CD4-positive, alpha-beta T cell treated with Interleukin-6 at 100 ng/mL for 8 hours (primary cell): ENCODE data around the gene TENM3.

Source experiments
- DNase-seq: peaks from one replicate; pipeline ENCODE4 v3.0.0-alpha.2; 2020; ENCODE audit warnings: mixed read lengths, low spot score

TENM3 gene

GRCh38 chr4:182400790-182401189, 157.6 kb downstream of the TENM3 start:
- no peak for DNase-seq

DNA sequence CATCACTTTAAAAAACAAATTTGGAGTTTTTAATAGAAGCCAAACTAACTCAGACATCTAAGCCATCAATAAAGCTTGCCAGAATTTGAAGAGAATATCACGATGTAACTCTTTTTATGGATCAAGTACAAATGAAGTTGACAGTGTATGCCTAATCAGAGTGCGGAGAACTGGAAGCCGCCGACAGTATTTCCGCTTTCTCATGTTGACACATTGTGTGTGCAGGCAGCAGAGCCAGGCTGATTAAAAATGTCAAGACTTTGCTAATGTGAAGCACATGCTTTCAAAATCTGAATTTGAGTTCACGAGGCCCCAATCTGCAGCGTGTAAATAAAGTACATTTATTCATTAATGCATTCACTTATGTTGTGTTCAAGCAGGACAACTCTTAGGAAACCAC, 161.2 kb downstream of the TENM3 start:
- DNase-seq: no peak

- no peak for DNase-seq
Observed at GRCh38 chr4:182405087-182405486, 161.9 kb downstream of the TENM3 start.

DNA sequence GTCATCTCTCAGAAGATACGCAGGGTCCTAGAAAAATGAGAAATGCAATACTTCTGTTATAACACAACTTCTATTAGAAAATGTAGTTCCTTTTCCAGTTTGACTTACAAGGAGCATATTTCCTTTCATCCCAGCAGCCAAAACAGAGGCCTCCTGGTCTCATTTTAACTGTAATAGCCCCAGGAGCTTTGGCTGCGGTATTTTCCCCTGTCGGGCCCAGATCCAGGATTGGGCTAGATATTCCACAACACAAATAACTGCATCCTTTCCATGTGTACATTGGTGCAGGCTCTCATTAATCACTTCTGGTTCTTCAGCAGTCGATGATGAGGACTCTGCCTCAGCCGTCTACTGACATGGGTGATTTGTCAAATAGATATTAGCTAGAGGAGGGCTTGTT, 166.1 kb downstream of the TENM3 start:
- no peak for DNase-seq

GRCh38 chr4:182411391-182411790, 168.2 kb downstream of the TENM3 start:
- no peak for DNase-seq

DNA sequence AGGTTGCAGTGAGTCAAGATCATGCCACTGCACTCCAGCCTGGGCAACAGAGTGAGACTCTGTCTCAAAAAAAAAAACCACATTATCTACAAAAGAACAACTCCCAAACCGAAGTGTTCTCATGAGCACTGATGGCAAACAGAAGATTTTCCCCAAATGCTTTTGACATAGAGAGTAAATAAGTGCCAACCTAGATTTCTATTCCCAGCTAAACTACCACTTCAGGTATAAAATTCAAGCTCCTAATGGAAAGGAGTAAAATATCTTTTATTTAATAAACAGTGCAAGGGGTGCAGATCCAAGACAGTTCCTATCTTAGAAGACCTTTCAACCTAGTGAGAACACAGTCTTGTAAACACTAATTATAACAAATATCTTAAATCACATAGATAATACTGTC, 170.3 kb downstream of the TENM3 start:
- DNase-seq: no peak

- DNase-seq: no peak
Observed at GRCh38 chr4:182415116-182415515, 171.9 kb downstream of the TENM3 start.

- DNase-seq: no peak
Observed at GRCh38 chr4:182416067-182416466, 172.9 kb downstream of the TENM3 start.

DNA sequence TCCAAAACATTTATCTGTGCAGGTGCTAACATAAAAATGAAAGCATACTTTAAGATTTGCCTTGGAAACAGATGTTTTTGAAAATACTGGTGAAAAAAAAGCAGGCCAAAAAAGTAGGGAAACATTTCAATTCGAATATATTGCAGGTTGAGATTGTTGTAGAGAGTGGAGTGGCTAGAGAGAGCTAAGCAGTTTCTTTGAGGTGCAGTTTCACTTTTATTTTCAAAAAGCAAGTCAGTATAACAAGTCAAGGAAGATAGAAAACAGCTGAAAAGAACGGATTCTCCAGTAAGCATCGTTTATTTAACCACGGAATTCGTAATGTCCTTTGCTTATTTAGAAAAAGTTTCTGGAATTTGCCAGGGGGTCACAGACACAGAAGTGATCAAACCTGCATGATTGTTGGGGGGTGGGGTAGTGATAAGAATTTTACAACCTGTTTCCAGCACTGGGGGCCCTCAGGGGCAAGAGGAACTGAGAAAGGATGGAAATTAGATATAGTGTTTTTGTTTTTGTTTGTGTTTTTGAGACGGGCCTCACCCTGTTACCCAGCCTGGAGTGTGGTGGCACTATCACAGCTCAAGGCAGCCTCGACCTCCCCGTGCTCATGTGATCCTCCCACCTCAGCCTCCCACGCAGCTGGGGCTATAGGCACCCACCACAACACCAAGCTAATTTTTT, 175.0 kb downstream of the TENM3 start:
- DNase-seq: no peak

DNA sequence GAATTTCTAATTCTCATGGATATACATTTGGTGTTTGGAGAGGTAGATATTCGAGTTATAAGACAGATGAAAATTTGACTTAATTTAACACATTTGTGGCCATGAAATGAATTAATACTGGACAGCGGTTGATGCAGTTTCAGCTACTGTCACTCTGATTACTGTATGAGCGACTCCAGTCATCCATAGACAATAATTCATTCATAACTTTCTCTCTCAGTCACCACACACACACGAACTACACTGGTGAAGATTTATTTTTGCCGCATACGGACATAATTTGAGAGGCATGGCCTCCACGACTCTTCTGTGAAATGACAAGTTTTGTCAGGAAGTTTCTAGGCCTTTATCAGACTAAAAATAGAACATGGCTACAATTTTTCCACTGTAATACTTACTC, 177.0 kb downstream of the TENM3 start:
- DNase-seq: no peak

DNA sequence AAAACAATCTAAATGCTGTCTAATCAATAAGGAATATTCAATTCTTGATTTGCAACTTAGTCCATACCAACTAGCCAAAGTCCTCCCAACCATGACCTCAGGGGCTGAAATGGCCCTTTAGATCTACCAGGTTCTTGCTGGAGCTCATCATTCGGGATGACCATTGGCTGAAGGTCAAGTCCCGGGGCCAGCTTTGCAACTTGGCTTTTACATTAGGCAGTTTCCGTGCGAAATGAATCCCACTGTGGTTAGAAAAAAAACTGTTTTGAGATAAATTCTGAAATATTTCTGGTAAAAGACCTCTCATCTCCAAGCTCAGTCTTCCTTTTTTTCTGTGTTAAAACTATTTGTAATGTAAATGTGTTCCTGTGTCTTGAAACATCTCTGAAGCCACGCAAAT, 178.6 kb downstream of the TENM3 start:
- no peak for DNase-seq

GRCh38 chr4:182425302-182425701, 182.1 kb downstream of the TENM3 start:
- no peak for DNase-seq

- no peak for DNase-seq
Observed at GRCh38 chr4:182426901-182427300, 183.7 kb downstream of the TENM3 start.

- DNase-seq: no peak
Observed at GRCh38 chr4:182427554-182427953, 184.4 kb downstream of the TENM3 start.

GRCh38 chr4:182429896-182430295, 186.7 kb downstream of the TENM3 start:
- DNase-seq: no peak

DNA sequence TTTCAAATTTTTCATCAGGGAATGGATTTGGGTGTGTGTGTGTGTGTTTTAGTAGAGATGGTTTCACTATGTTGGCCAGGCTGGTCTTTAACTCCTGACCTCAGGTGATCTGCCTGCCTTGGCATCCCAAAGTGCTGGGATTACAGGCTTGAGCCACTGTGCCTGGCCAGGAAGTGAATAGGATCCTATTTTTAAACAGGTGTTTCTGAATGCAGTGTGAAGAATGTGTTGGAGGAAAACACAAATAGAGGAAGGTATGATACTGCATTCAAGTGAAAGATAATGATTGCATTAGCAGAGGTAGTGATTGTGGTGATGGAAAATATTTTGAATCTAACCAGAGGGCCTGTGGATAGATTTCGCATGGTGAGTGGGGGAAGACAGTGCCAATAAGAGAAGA, 189.6 kb downstream of the TENM3 start:
- no peak for DNase-seq

- no peak for DNase-seq
Observed at GRCh38 chr4:182434720-182435119, 191.5 kb downstream of the TENM3 start.

- no peak for DNase-seq
Observed at GRCh38 chr4:182435401-182435800, 192.2 kb downstream of the TENM3 start.

DNA sequence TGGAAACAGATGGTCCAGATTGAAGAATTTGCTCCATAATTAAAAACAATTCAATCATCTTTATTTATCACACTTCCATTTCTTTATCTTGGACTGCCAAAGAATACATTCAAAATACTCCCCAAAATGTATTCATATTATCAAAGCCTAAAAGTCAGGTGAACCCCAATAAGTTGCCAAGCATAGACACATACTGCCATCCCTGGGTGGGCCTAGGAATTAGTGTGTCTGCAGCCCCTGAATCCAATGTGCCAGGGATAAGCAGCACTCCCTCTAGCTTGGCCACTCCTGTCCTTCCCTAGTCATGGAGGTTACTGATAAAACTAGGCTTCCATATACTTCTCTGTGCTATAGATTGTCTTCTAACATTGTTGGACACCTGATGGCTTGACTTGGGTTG, 199.9 kb downstream of the TENM3 start:
- DNase-seq: no peak

DNA sequence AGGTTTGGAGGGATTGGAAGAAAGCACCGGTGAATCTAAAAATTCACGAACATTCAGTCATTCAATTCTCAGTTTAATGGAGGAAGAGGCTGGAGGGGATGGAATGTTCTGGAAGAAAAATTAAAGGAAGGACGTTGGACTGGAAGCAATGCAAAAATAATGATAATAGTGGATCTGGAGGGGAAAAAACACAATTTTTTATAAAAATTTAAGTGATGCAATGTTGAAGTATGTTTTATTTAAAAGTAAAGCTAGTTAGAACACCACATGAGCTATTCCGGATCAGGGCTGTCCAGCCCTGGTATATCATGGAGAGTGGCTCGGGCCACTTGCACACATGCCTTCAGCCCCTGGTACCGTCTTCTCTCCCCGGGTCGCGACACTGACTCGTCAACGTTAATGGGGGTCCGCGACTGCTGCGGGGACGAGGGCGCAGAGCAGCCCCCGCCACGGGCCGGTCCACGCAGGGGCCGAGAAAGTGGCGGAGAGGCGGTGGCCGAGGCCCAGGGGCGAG, 204.6 kb downstream of the TENM3 start:
- DNase-seq: no peak

DNA sequence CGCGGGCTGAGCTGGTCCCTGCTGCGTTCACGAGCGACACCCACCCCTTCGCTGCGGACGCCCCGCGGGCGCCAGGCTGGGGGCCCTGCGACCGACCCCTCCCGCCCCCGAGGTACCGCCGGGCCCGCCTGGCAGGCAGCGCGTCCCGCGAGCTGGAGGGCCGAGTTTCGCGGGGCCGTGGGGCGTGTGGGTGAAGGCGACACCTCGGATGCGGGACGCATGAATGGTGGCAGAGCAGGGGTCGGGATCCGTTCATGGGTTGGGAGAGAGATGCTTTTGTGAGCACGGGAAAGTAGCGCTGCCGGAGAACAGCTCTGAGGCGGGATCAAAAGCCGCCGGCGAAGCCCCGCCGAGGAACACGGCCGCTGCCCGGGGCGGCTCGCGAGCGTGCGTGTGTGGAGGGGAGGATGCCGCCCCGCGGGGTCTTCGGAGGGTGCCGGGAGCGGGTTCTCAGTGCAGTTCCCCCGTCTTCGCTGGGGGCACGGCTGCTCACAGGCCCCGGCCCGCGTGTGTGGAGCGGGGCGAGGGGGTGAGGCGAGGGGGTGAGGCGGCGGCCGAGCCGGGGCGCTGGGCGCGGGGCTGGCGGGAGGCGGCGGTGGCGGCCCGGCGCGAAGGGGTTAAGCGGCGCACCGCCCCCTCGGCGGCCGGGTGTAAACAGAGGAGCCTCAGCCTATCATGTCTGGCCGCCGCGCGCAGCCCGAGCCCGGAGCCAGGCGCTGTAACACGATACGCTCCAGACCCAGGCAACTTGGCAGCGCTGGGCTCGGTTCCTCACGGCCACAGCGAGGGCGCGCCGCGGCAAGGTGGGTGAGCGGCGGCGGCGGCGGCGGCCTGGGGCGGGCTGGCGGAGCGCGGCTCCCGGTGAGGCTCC, 205.3 kb downstream of the TENM3 start:
- DNase-seq: peak; percentile 1

DNA sequence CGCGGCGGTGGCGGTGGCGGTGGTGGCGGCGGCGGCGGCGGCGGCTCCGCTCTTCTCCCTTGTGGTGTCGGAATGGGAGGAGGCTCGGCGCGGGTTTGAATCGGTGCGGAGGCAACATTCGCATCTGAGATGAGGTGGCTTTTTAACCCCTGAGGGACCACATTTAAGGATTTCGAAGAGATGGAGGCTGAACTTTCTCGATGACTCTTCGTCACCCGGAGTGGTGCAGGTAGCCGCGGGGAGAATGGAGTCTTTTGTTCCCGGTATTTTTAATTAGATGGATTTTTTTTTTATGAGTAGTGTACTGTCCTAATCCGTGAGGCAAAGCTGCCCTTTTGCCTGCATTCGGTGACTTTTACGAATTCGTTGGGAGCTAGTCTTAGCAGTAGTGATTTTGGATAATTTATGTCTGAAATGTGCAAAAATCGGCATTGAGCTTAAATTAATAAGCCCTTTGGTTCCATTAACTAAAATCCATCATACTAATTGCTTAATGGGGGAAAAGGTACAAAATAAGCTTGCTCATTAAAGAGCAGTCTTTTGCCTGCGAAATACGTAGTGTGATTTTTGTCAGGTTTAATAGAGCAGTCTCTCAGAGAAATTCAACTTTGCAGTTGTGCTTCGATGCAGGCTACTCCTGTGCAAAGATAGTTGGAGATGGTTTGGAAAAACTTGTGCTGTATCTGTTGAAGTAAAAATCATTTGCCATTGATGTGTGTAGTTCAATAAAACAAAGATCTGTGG, 206.2 kb downstream of the TENM3 start:
- no peak for DNase-seq
